NT2/D1 (cell line): Measurements from ENCODE around the gene OLFML2A.

ENCODE experiments used
- DNase-seq: peaks from one replicate; pipeline ENCODE4 v3.0.0-alpha.2; 2011; ENCODE audit warnings: low read depth, low spot score
- H3K27me3 ChIP-seq: 2 replicates; pipeline ENCODE4 v1.6.0; 2011; ENCODE audit warnings: mild to moderate bottlenecking; ENCODE audit not compliant: insufficient read length, insufficient read depth
- H3K36me3 ChIP-seq: 2 replicates; pipeline ENCODE4 v1.6.1; 2011; ENCODE audit warnings: mild to moderate bottlenecking, low read length, mixed read lengths; ENCODE audit not compliant: insufficient read depth, insufficient read length
- H3K4me1 ChIP-seq: 2 replicates; pipeline ENCODE4 v1.5.1; 2011; ENCODE audit not compliant: insufficient read depth, insufficient read length
- H3K4me3 ChIP-seq: 2 replicates; pipeline ENCODE4 v1.5.1; 2011; ENCODE audit warnings: low read depth; ENCODE audit not compliant: insufficient read length
- H3K9ac ChIP-seq: 2 replicates; pipeline ENCODE4 v1.6.0; 2011; ENCODE audit warnings: low read depth; ENCODE audit not compliant: insufficient read length
- H3K9me3 ChIP-seq: 2 replicates; pipeline ENCODE4 v1.5.1; 2011; ENCODE audit warnings: mild to moderate bottlenecking, low read length; ENCODE audit not compliant: insufficient read depth
- SUZ12 ChIP-seq: IDR thresholded peaks from 2 replicates; pipeline ENCODE4 v1.6.1; 2011; ENCODE audit not compliant: insufficient read length, insufficient read depth; ENCODE audit errors: extremely low read depth
- YY1 ChIP-seq: IDR thresholded peaks from 2 replicates; pipeline ENCODE4 v1.6.1; 2011; ENCODE audit not compliant: insufficient read length, insufficient read depth
- ZNF274 ChIP-seq: IDR thresholded peaks from 2 replicates; pipeline ENCODE4 v1.6.1; 2011; ENCODE audit warnings: mild to moderate bottlenecking, low read depth, low read length

Gene OLFML2A

DNA sequence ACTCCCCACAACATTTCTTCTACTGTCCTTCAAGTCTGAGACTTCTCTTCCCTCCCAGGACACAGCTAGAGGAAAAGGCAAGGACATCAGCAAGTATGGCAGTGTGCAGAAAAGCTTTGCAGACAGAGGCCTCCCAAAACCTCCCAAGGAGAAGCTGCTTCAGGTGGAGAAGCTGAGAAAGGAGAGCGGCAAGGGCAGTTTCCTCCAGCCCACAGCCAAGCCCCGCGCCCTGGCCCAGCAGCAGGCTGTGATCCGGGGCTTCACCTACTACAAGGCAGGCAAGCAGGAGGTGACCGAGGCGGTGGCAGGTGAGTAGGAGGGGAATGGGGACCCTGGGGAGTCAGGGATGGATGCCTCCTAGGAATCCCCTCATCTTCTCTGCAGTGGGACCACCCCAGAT, 24.4 kb downstream of the OLFML2A start:
- H3K4me3 ChIP-seq = no peak overlapping the region
- H3K27me3 ChIP-seq = no peaks in the 10 kb centered on the region
- H3K9me3 ChIP-seq = no peaks in the 10 kb centered on the region
- TF ChIP-seq YY1 (no peak), ZNF274 (no peak), SUZ12 (no peak)
- peaks cover 31% of the 10 kb centered on the region for H3K36me3 ChIP-seq
- DNase-seq = no peak
- peaks cover 2% of the 10 kb centered on the region for H3K4me1 ChIP-seq
- H3K9ac ChIP-seq = no peak overlapping the region

DNA sequence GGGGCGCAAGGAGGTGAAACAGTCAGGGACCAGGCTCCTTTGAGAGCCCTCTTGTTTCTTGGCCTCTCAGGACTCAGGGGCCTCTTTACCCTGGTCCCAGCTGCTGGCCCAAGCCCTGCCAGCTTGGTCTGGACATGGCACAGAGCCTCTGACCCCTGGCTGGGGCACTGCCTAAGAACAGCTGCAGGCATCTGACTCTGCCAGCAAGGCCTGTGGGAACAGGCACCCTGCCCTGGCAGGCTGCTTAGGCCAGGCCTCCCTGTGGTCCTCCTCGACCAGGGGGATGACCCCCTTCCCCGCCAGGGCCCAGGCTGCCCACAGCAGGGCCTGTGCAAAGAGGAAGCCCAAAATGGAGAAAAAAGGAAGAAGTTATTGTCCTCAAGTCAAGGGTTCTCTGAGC, 25.5 kb downstream of the OLFML2A start:
- Histone ChIP-seq H3K9me3 (no peaks in the 10 kb centered on the region), H3K27me3 (no peaks in the 10 kb centered on the region), H3K36me3 (peaks cover 31% of the 10 kb centered on the region), H3K4me3 (no peak overlapping the region), H3K4me1 (peaks cover 2% of the 10 kb centered on the region), H3K9ac (no peak overlapping the region)
- DNase-seq = no peak
- TF ChIP-seq ZNF274 = no peak
- no peak for TF ChIP-seq SUZ12
- no peak for TF ChIP-seq YY1

DNA sequence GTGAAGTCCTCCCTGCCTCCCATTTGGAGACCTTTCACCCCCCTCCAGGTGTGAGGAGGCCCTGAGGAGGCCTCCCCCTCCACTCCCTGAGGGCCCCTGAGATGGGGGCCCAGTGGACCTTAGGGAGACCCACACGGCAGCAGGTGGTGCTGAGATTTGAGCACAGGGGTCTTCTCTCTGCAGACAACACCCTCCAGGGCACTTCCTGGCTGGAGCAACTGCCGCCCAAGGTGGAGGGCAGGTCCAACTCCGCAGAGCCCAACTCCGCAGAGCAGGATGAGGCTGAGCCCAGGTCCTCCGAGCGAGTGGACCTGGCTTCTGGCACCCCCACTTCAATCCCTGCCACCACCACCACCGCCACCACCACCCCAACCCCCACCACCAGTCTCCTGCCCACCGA, 27.0 kb downstream of the OLFML2A start:
- H3K36me3 ChIP-seq = peaks cover 34% of the 10 kb centered on the region
- no peaks in the 10 kb centered on the region for H3K9me3 ChIP-seq
- H3K27me3 ChIP-seq = no peaks in the 10 kb centered on the region
- DNase-seq = no peak
- H3K4me3 ChIP-seq = no peak overlapping the region
- peaks cover 8% of the 10 kb centered on the region for H3K4me1 ChIP-seq
- H3K9ac ChIP-seq = no peak overlapping the region
- no peak for TF ChIP-seq YY1
- no peak for TF ChIP-seq ZNF274
- TF ChIP-seq SUZ12 = no peak

DNA sequence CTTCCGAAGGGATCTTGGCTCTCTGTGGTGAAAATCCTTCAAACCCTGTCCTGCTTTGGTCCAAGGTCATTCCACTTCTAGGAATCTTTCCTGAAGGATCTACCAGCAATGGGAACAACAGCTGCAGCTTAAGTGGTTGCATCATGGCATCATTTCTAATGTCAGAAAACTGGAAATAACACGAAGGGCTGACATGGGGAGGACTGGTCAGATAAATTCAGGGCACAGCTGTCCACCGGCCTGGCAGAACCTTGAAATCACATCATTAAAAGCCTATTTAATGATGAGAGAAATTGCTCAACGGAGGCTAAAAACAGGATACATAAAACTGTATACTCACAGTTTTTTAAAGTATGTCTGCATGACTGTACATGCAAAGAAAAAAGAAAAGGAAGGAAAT, 28.3 kb downstream of the OLFML2A start:
- Histone ChIP-seq H3K9ac (no peak overlapping the region), H3K4me3 (no peak overlapping the region), H3K36me3 (peaks cover 31% of the 10 kb centered on the region), H3K9me3 (no peaks in the 10 kb centered on the region), H3K27me3 (no peaks in the 10 kb centered on the region), H3K4me1 (peaks cover 17% of the 10 kb centered on the region)
- TF ChIP-seq YY1 (no peak), SUZ12 (no peak), ZNF274 (no peak)
- DNase-seq = no peak

DNA sequence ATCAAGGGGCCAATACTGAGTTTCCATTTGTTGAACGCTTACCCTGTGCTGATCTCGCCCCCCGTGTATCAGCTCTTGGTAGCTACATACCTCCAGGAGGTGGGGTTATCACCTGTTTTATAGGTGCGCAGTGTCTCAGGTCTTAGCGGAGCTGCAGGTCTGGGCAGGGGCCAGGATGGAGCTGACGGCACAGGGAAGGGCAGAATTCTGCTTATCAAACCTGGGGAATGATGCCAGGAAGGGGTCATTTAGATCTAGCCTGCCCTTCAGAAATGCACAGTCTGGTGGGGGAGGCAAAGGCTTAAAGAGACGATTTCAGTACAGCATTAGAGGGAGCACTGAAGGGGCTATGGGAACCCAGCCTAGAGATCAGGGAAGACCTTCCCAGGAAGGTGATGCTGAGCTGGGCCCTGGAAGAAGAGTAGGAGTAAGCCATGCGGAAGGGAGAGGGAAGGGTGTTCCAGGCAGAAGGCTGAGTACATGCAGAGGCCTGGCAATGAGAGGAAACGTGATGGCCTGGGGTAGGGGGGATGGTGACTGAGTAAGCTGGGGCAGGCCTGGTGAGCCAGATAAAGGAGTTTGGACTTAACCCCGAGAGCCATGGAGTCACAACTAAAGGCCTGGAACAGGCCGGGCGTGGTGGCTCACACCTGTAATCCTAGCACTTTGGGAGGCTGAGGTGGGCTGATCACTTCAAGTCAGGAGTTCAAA, 31.5 kb downstream of the OLFML2A start:
- Histone ChIP-seq H3K9me3 (no peaks in the 10 kb centered on the region), H3K4me1 (peaks cover 37% of the 10 kb centered on the region), H3K36me3 (peaks cover 26% of the 10 kb centered on the region), H3K4me3 (no peak overlapping the region), H3K9ac (peak overlapping the region; percentile 7), H3K27me3 (no peaks in the 10 kb centered on the region)
- TF ChIP-seq ZNF274 (no peak), YY1 (no peak), SUZ12 (no peak)
- DNase-seq = no peak

DNA sequence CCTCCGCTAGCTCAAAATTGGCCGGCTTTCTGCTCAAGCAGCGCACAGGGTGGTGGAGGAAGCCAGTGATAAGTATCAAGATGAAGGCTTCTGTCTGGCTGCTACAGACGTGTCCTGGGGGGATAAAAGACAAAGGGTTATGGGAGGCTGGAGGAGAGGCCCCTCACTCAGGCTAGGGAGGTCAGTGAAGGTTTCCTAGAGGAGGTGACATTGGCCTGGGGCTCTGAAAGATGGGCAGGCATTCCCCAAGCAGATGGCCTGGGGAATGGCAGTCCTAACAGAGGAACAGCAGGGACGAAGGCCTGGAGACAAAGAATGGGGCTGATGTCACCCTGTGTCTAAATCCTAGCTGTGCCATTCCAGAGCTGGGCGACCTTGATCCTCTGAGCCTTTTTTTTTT, 32.3 kb downstream of the OLFML2A start:
- H3K4me3 ChIP-seq = no peak overlapping the region
- no peak for TF ChIP-seq YY1
- TF ChIP-seq SUZ12 = no peak
- no peak for TF ChIP-seq ZNF274
- peaks cover 20% of the 10 kb centered on the region for H3K36me3 ChIP-seq
- no peaks in the 10 kb centered on the region for H3K27me3 ChIP-seq
- no peak overlapping the region for H3K9ac ChIP-seq
- DNase-seq = no peak
- H3K9me3 ChIP-seq = no peaks in the 10 kb centered on the region
- H3K4me1 ChIP-seq = peaks cover 37% of the 10 kb centered on the region

DNA sequence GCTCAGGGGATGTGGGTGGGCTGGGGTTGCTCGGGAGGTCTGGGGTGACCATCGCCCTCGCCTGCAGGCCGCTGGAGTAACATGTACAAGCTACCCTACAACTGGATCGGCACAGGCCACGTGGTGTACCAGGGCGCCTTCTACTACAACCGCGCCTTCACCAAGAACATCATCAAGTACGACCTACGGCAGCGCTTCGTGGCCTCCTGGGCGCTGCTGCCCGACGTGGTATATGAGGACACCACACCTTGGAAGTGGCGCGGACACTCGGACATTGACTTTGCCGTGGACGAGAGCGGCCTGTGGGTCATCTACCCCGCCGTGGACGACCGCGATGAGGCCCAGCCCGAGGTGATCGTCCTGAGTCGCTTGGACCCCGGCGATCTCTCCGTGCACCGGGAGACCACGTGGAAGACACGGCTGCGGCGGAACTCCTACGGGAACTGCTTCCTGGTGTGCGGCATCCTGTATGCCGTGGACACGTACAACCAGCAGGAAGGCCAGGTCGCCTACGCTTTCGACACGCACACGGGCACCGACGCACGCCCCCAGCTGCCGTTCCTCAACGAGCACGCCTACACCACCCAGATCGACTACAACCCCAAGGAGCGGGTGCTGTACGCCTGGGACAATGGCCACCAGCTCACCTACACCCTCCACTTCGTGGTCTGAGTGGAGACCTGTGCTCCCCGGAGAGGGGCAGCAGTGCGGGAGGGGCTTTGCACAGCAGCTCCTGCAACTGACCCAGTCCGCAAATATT, 33.0 kb downstream of the OLFML2A start:
- Histone ChIP-seq H3K4me1 (peaks cover 37% of the 10 kb centered on the region), H3K9ac (peak overlapping the region; percentile 44), H3K36me3 (peaks cover 17% of the 10 kb centered on the region), H3K9me3 (no peaks in the 10 kb centered on the region), H3K27me3 (no peaks in the 10 kb centered on the region), H3K4me3 (no peak overlapping the region)
- TF ChIP-seq ZNF274 (no peak), SUZ12 (no peak), YY1 (no peak)
- no peak for DNase-seq
